HepG2 (cell line): ENCODE data around the gene ZNF282.

ENCODE experiments used
- CHD4 ChIP-seq: fragments of 200-600 bp; sonication (generic); IDR thresholded peaks from 2 replicates; pipeline ENCODE4 v1.7.0; 2017; ENCODE audit warnings: mild to moderate bottlenecking, low read length, borderline replicate concordance
- CTCF ChIP-seq: sonication (generic); formaldehyde crosslinking; IDR thresholded peaks from 2 replicates; pipeline ENCODE4 v1.5.0; 2020; ENCODE audit warnings: mild to moderate bottlenecking, missing genetic modification reagents, moderate library complexity
- IKZF5 ChIP-seq: IDR thresholded peaks from 2 replicates; pipeline ENCODE4 v1.6.1; 2018; ENCODE audit warnings: missing genetic modification reagents, mild to moderate bottlenecking, missing compliant biosample characterization
- KAT7 ChIP-seq: IDR thresholded peaks from 2 replicates; pipeline ENCODE4 v1.6.1; 2018; ENCODE audit warnings: borderline replicate concordance, missing compliant biosample characterization
- REST ChIP-seq, 2 experiments: IDR thresholded peaks; 2 replicates each; pipeline ENCODE4 v1.6.1; 2011 to 2012; ENCODE audit warnings: low read length in 2 of 2, borderline replicate concordance in 1 of 2, low read depth in 1 of 2, mild to moderate bottlenecking in 1 of 2, moderate library complexity in 1 of 2
- TERF1 ChIP-seq: sonication (generic); formaldehyde crosslinking; IDR thresholded peaks from 2 replicates; pipeline ENCODE4 v1.8.0; 2022; ENCODE audit warnings: mild to moderate bottlenecking, missing genetic modification reagents, moderate library complexity
- TFDP2 ChIP-seq: sonication (generic); formaldehyde crosslinking; IDR thresholded peaks from 2 replicates; pipeline ENCODE4 v1.4.0; 2020; ENCODE audit warnings: missing genetic modification reagents
- THAP11 ChIP-seq: IDR thresholded peaks from 2 replicates; pipeline ENCODE4 v1.6.1; 2016; ENCODE audit warnings: missing biosample characterization, missing genetic modification reagents
- ZBTB26 ChIP-seq: IDR thresholded peaks from 2 replicates; pipeline ENCODE4 v1.6.1; 2016; ENCODE audit warnings: missing compliant biosample characterization, missing genetic modification reagents, borderline replicate concordance
- ZNF646 ChIP-seq: sonication (generic); formaldehyde crosslinking; IDR thresholded peaks from 2 replicates; pipeline ENCODE4 v1.9.0; 2021; ENCODE audit warnings: mild to moderate bottlenecking, missing genetic modification reagents
- ZSCAN25 ChIP-seq: sonication (generic); formaldehyde crosslinking; IDR thresholded peaks from 2 replicates; pipeline ENCODE4 v1.8.0; 2022; ENCODE audit warnings: mild to moderate bottlenecking, missing genetic modification reagents
- ZZZ3 ChIP-seq: sonication (generic); formaldehyde crosslinking; IDR thresholded peaks from 2 replicates; pipeline ENCODE4 v1.4.0; 2020; ENCODE audit warnings: missing genetic modification reagents, mild to moderate bottlenecking, borderline replicate concordance

- TF ChIP-seq THAP11 (CRISPR knock-in tag) (no peak), KAT7 (CRISPR knock-in tag) (no peak), CTCF (CRISPR knock-in tag) (no peak), ZNF646 (no peak), REST (IDR thresholded peaks at IDR 0.05; ENCODE audit: borderline replicate concordance in 1 of 2, low read depth in 1 of 2, low read length in 2 of 2) (no peak), ZSCAN25 (CRISPR knock-in tag) (no peak), TERF1 (CRISPR knock-in tag) (no peak), ZZZ3 (CRISPR knock-in tag) (no peak), IKZF5 (CRISPR knock-in tag) (no peak), CHD4 (no peak), ZBTB26 (CRISPR knock-in tag) (no peak), TFDP2 (no peak)
Observed at GRCh38 chr7:149266451-149266850, 71.1 kb downstream of the ZNF282 start.
